ENCODE measurements around the gene PTPRN2. TPM values are rescaled to one million over a fixed set of nuclear protein-coding genes. Genes with fewer than 3 reads are reported as not detected.
A peak's percentile ranks its signal among the peaks of the same experiment; 100 is the strongest.

The PTPRN2 gene
- total RNA-seq, 1 experiment from 2014 or later, result 2.1 TPM

GRCh38 chr7:158407581-158408317, 179.9 kb downstream of the PTPRN2 start:
- CTCF ChIA-PET, result no interaction called here
- BruUV-seq (replicated peaks), result no TSS peak
- Histone ChIP-seq H3K36me3 (ENCODE audit: control insufficient read depth in 1 of 2, insufficient read depth in 2 of 2, low read length in 2 of 2) (no peaks in the 10 kb centered on the region), H3K4me1 (ENCODE audit: control insufficient read depth in 1 of 2, insufficient read depth in 2 of 2, low read length in 2 of 2) (no peaks in the 10 kb centered on the region), H2AFZ (ENCODE audit: low read depth, low read length, poor library complexity, severe bottlenecking) (no peak overlapping the region), H3K4me2 (ENCODE audit: low read length) (no peak overlapping the region), H3K4me3 (replicated peaks in 1 of 2; ENCODE audit: low read depth in 1 of 2, low read length in 2 of 2) (no peak overlapping the region), H3K9me3 (ENCODE audit: control insufficient read depth in 1 of 2, insufficient read depth in 1 of 2, low read depth in 1 of 2, low read length in 2 of 2) (no peaks in the 10 kb centered on the region), H4K20me1 (ENCODE audit: insufficient read depth) (no peaks in the 10 kb centered on the region), H3K9ac (ENCODE audit: low read length) (no peak overlapping the region), H3K79me2 (ENCODE audit: insufficient read depth, low read length) (no peaks in the 10 kb centered on the region), H3K27me3 (ENCODE audit: insufficient read depth, low read length) (no peaks in the 10 kb centered on the region), H3K9me2 (ENCODE audit: insufficient read depth) (no peaks in the 10 kb centered on the region), H3K27ac (ENCODE audit: low read depth, low read length) (no peak overlapping the region)
- ATAC-seq, result peak; percentile 73
- POLR2A ChIA-PET, result no interaction called here
- intact Hi-C loops (cut with micrococcal nuclease), result loop anchor here (1.0 to 2.0 kb wide), 2 partner anchors 52 to 355 kb away; no protein-coding TSS in a partner anchor
- no peak for TF ChIP-seq SRF (IDR thresholded peaks at IDR 0.05; ENCODE audit: low read depth)
- TF ChIP-seq CTCF (IDR thresholded peaks at IDR 0.05 in 2 of 3, conservative IDR thresholded peaks at IDR 0.05 in 1 of 3; ENCODE audit: borderline replicate concordance in 1 of 3, insufficient read depth in 1 of 3, low read depth in 2 of 3, low read length in 2 of 3), result peak; percentile 37 to 64 (median 44); a peak in 4 of 6 replicates
- TF ChIP-seq YY1 (IDR thresholded peaks at IDR 0.05; ENCODE audit: extremely low read depth, insufficient replicate concordance, low read depth, low read length), result no peak
- no peak for TF ChIP-seq CEBPB (IDR thresholded peaks at IDR 0.05; ENCODE audit: low read depth)
- TF ChIP-seq TCF7L2 (IDR thresholded peaks at IDR 0.05; ENCODE audit: borderline replicate concordance, extremely low read depth, insufficient read depth, insufficient read length), result no peak
- TF ChIP-seq RAD21 (IDR thresholded peaks at IDR 0.05; ENCODE audit: low read depth), result peak; percentile 77
- no peak for TF ChIP-seq ZFX (IDR thresholded peaks at IDR 0.05)
- no peak for TF ChIP-seq FOSL1 (IDR thresholded peaks at IDR 0.05; ENCODE audit: low read depth)
- TF ChIP-seq CBX3 (IDR thresholded peaks at IDR 0.05; ENCODE audit: low read depth), result no peak
- TF ChIP-seq MAX (IDR thresholded peaks at IDR 0.05), result no peak
- peak; percentile 48 for DNase-seq (ENCODE audit: low read depth, low spot score)
- RAD21 ChIA-PET (ENCODE audit: low non-redundant PET in 1 of 2, low total read pairs in 2 of 2, uncharacterized antibody in 2 of 2, unreplicated experiment in 2 of 2), result no interaction called here
